T-helper 2 cell treated with Interferon-gamma antibody and Interleukin-4, amounts not matched to agents 100 ng/mL and 5 ng/mL, for 36 hours (primary cell): ENCODE data around the gene POLR2C. TPM values are rescaled to one million over a fixed set of nuclear protein-coding genes. Genes with fewer than 3 reads are reported as not detected.
"Not testable (repeated sequence)": the region's sequence is repeated elsewhere in the genome, so short reads cannot be mapped to it uniquely, and the experiment has no call there.

Source experiments
- intact Hi-C: fragments of 100-400 bp; cut with micrococcal nuclease; formaldehyde crosslinking; loops from one replicate; pipeline ENCODE4 v1.15.1; 2023
- total RNA-seq: library from RNA; stranded (reverse); gene quantifications from 2 replicates; pipeline ENCODE4 v1.2.3, GENCODE V29; 2022

POLR2C gene
- total RNA-seq, 1 donor from 2014 or later = 63.3 TPM

DNA sequence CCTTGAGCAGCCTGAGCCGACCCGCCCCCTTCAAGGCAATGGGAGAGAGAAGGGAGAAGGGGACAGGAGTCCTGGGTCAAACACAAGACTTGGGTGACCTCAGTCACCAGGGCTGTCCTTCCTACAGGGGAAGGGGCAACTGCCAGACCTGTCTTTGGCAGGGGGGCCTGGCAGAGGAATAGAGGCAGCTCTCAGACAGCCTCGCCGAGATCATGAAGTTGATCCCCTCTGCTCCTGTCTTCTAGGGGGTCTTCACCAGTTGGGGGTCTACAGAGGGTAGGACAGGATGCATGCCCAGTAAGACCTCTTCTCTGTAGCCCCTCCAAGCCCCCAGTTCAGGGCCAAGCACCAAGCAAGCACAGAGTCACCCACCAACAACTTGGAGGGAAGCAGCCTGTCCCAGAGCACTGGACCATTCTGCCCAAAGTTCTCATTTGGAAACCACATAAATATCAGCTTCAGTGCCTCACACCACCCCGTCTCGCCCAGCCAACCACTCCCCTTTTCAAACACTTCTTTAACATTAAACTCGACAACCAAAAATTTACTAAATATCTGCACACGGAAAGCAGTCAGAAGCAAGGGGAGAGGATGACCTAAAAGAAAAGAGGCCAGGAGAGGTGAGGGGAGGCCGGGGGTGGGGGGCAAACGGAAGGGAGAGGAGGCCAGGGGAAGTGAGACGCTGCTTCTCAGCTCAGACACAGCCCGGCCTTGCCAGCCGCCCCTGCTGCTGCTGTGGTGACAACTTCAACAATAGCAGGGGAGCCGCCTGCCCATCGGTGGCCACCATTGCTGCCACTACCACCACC, 16.1 kb downstream of the POLR2C start:
- intact Hi-C loops = loop anchor here (5.0 kb wide), 1 partner anchor 39 kb away; no protein-coding TSS in a partner anchor

DNA sequence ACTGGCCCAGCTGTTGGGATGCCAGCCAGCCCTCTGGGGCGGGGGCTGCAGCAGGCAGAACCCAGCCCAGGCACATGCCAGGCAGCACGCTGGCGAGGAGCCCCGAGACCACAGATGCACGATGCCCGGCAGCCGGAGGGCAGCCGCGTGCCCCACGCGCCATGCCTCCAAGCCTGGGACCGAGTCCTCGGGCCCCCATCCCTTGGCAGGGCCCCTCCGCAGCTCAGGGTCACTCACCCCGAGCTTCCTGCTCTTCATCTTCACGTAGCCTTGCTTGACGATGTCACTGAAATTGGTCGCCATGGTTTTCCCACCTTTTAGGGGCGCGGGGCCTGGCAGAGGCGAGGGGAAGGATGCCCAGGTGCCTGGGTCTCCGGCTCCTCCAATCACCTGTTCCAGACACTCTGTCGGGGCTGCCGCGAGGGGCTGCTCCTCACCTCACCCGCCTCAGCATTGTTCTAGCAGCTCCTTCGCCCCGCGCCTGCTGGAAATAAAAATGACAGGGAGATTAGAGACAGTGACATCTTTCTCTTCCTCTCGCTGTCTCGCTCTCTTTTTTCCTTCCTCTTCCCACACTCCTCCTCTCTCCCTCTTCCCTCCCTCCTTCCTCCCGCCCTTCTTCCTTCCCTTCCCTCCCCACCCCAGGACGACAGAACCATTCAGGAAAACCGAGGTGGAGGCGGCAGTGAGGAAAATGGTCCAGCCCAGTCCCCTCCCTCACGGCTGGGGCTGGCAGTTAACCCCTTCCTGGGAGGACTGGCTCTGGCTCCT, 16.9 kb downstream of the POLR2C start:
- intact Hi-C loops = loop anchor here (5.0 kb wide), 1 partner anchor 38 kb away; no protein-coding TSS in a partner anchor

DNA sequence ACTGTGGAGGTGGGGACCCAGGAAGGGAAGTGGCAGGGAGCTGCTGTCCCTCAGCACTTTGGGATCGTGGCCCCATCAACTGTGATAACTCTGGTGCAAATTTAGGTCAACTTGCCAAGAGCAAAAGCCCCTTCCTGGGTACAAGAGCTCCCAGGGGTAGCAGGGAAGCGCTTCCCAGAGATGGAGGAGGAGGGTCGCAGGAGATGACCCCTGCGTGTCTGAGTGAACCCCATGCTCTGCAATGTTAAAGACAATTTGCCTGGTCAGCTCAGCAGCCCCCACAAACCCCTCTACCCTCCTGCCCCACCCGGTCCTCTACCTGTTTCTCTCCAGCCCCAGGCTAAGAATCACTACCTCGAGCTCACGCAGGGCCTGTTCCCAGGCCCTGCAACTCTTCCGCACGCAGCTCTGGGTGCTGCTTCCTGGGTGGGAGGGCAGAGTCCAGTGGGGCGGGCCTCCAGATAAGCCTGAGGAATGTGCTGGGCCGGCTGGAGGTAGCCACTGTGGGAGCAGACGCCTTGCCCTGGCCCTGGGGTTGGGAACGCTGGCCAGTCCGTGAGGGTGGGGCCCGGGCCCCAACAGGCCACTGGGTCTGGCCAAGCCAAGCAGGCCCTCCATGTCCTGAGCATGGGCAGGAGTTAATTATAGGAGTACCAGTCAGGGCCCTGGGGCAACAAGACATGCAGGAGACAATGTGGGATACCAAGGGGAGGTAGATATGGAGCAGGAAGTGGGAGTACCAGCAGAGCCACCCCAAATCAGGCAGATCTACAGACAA, 17.7 kb downstream of the POLR2C start:
- intact Hi-C loops = loop anchor here (5.0 kb wide), 1 partner anchor 37 kb away; no protein-coding TSS in a partner anchor

DNA sequence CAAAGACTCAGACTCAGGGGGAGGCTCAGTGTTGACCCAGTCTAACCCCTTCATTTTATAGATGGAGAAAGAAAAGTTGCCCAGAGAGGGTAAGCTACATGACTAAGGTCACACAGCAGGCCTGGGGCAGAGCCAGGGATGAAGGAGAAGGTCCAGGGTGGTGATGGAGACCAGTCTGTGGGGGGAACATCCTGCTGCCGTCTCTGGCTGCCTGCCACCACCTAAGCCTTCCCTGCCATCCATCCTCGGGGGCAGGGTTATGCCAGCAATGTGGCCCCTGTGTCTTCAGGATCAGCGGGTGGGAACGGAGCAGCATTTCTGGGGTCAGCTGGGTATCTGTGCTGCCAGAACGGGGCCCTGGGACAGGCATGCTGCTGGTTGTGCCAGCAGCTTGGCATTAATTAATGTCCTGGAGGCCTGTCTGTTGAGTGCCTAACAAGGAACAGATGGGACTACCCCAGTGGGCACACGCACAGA, 18.3 kb downstream of the POLR2C start:
- intact Hi-C loops = no loop called here

DNA sequence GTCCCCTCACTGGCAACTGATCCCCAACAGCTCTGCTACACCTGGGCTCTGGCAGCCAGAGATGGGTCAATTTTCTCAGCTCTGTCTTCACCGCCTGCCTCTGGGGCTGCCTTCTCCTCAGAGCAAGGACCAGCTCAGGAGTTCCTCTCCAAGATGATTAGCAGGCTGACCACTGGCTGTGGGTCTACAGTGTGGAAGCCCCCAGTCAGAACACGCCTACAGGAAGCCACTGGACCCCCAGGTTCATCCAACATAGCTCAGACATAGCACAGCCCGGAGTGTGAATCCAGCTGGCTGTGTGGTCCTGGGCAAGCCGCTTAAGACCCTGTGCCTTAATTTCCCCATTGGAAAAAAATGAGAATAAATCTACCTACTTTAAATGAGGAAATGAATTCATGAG, 18.9 kb downstream of the POLR2C start:
- intact Hi-C loops = no loop called here

DNA sequence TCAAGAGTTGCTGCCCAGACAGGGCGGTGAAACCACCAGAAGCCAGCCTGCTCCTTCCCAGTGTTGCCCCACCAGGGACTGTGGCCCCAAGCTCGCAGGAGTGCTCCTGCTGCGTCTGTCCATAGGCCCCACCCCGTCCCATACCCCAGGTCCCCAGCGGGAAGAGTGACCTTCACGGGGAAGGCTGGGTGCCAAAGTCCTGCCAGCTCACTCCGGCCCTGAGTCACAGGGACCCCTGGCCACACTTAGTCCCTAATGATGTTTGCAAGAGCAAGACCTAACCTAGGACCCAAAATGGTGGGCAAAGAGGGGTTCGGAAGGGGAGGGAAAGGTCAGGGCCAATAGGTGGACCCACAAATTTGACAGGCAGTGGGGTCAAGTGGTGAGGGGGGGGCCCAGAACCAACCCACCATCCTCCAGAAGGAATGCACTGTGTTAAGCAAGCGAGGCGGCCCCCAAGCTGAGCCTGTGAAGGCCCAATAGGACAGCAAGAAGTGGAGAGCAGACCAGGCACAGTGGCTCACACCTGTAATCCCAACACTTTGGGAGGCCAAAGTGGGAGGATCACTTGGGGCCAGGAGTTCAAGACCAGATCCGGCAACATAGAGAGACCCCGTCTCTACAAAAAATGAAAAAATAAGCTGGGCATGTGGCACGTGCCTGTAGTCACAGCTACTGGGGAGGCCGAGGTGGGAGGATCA, 20.5 kb downstream of the POLR2C start:
- intact Hi-C loops = no loop called here

DNA sequence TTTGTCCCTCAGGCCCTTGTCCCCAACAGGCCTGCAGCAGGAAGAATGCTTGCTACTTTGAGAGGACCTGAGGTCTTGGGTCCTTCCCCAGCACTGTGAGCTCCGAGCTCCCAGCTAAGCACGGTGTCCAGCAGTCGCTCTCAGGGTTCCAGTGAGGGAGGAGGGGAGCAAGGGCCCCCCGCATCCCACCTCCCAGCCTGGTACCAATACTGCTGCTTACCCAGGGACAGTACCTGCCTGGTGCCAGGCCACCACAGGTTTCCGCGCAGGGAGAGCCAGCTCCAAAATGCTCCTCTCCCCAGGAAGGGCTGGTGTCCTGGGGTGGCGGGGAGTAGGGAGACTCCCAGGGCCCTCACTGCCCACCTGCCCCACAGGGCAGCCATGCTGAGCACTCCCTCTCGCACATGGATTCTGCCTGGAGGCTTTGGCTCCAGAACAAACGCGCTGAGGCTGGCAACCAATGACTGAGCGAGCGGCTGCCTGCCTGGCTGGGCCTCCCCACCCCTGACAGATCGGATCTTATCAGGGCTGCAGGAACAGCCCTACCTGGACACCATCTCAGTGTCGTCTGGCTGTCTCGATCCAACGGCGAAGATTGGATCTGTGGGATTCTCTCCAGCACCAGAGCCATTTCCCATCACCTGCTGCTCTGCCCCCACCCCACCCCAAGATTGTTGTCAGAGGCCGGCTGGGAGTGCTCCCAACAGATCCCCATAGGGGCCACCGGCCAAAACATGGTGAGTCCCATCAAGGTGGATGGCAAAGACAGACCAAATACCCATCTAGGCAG, 21.4 kb downstream of the POLR2C start:
- intact Hi-C loops = no loop called here

DNA sequence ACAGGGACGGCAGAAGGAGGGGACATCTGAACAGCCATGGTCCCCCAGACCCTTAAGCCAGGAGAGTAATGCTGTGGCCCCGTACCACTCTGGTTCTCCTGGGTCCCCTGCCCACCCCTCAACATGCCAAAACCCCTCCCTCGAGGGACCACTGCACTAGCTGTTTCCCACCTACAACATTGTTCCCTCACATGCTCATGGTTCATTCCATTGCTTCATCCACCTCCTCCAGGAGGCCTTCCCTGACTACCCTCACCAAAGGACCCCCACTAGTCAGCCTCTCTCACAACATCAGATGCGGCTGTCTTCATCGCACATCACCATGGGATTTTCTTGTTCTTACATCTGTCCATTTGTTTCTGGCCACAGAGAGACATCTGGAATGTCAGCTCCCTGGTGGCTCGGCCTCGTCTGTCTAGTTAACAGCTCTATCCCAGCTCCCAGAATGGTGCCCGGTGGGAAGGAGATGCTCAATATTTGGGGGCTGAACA, 22.1 kb downstream of the POLR2C start:
- intact Hi-C loops = no loop called here

DNA sequence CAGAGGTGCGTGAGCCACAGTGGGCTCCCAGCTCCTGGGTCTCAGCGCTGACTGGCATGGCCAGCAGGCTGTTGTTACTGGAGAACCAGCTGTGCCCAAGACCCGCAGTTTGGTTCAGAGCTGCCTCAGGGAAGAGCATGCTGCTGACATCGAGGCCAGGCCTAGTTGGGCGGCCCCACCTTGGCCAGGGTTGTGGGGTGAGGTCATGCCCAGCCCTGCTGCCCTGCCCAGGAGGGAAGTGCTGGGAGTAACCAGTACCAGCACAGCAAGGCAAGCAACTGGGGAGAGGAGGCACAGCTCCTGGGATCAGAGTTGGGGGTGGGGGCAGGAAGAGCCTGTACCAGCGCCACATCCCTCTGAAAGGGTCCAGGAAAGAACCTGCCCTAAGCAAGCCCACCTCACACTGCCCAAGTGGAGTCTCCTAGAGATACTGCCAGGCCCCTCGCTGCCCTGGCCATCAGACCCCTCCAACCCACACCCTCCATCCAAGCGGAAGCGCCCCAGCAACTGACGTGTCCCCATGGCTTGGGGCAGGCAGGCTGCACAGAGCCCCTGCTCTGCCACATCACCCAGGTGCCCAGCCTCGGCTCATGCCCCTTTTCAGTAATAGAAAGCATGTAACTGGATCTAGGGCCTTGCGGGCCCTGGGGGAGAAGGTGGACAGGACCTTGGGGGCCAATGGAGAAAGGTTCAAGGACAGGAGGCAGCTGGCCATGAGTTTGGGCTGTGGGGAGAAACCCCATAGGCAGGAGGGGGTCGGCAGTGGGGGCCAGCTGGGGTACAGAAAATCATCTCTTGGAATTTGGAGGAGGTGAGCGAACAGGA, 22.8 kb downstream of the POLR2C start:
- intact Hi-C loops = no loop called here

DNA sequence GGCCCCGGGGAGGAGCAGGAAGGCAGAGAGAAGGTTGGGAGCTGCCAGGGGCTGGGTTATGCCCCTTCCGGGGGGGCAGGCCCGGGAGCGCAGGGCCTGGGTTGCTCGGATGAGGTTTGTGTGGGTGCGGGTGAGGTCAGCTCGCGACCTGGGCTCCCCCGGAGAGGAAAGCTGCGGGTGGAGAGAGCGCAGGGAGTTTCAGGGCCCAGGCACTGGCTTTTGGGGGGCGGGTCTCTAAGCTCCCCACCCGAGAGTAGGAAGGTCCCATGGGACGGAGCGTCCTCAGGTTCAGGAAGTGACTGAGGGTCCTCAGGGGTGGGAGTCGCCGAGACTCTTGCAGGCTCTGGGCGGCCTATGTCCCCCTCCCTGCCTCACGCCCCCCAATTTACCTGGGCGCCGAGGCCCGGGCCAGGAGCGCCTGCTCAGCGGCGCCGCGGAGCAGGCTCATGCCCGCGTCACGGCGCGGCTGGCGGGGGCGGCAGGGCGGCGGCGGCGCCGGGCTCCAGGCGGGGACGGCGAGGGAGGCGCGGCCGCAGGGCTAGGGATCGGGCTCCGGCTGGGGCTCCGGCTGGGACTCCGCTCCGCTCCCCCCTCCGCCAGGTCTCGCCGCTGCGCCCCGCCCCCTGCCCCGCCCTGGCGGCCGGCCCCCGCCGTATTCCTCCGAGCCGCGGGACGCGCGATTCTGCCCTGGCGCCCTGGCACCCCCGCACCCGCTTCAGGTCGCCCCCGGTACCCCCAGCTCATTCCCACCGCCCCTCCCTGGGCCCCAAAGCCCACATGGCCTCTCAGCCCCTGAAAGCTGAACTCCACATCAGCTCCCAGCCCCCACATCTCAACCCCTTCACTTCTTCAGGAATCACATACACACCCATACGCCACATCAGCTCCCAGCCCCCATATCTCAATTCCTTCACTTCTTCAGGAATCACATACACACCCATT, 23.7 kb downstream of the POLR2C start, which contains the start of gene DOK4:
Gene DOK4 (minus strand): TSS at position 578 of the 942 bp plus-strand sequence. CDS start 6,986 bp downstream, outside the sequence.
- intact Hi-C loops = loop anchor here (1.0 to 2.0 kb wide), 2 partner anchors 43 to 50 kb away; partner anchors contain the start of gene CCDC102A

DNA sequence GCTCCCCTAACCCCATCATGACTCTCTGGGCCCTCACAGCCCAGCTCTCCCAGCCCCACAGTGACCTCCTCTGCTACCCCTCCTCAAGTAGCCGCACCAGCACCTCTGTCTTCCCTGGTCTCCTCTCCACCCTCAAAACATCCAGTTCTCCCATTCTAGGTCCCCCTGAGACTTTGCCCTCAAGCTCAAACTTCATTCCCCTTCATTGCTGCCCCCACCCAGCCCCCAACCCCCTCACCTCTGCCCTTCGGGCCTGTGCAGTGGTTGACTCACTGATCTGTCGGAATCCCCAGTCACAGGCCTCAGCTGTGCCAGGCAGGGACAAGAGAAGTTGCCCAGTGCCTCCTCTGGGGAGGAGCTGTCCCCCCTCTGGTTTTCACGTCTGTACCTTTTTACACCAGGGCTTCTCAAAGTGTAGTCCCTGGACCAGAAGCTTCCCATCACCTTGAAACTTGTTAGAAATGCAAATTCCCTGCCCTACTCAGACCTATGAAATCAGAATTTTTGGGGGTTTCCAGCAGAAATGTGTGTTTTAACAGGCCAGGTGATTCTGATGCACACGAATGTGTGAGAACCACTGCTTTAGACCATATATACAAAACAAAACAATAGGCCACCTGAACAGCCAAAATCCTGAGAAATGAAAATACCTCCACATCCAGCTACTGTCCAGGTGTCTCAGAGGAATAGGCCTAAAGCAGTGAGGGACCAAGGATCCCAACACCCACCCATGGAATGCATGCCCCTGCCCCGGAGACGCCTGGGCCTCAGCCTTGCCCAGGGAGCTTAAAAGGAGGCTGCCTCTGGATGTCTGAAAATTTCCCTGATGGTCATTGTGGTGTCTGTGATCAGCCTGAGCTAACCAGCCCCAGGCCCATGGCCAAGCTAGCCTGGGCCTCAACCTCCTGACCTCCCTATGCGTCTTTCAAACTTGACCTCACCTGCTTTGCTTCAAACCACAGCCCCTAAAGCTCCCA, 24.7 kb downstream of the POLR2C start:
- intact Hi-C loops = loop anchor here (1.0 to 2.0 kb wide), 2 partner anchors 42 to 49 kb away; partner anchors contain the start of gene CCDC102A

DNA sequence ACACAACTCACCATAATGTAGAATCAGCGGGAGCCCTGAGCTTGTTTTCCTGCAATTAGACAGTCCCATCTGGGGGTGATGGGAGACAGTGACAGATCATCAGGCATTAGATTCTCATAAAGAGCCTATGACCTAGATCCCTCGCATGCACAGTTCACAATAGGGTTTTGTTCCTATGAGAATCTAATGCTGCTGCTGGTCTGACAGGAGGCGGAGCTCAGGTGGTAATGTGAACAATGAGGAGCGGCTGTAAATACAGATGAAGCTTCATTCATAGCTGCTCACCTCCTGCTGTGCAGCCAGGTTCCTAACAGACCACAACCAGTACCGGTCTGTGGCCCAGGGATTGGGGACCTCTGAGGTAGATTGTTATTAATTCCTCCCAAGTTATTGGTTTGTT, 26.8 kb downstream of the POLR2C start:
- intact Hi-C loops = no loop called here

DNA sequence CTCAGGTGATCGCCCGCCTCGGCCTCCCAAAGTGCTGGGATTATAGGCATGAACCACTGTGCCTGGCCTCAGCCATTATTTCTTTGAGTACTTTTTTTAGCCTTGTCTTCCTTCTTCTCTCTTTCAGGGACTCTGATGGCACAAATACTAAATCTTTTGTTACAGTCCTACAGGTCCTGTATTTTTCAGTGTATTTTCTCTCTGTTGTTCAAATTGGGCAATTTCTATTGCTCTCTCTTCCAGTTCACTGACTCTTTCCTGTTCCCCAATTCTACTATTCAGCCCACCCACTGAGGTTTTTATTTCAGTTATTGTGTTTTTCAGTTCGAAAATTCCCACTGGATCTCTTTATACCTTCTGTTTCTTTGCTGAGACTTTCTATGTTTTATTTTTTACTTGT, 31.3 kb downstream of the POLR2C start:
- intact Hi-C loops = no loop called here

DNA sequence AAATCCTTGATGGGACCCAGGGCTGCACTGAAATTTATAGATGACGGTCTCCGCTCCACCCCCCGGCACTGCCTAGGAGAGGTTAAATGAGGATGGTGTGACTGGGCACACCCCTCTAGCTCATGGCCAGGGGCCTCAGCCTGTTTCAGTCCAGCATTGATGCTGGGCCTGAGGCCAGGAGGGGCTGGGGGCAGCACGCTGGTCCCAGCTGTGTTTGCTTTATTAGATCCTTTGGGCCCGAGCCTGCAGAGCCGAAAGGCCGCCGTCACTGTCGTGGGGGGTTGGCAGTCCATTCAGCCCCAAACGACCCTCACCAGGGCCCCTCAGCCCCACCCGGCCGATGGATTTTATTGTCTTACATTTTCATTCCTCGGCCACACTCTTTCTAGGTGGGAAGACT, 34.6 kb downstream of the POLR2C start:
- intact Hi-C loops = no loop called here

DNA sequence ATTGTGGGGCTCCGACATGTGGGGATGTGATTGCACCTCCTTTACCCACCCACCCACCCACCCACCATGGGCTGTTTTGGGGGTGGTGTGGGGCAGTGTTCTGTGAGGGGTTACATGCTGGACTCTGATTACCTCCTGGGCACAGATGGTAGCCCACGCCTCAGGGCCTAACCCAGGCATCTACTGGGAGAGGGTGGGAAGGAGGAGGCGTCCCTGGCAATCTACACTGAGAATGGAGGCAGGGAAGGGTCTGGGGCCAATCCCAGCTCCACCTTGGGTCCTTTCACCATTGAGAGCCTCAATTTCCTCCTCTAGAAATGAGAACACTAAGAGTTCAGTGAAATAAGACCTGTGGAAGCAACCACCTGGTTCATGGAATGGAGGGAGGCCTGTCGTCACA, 35.6 kb downstream of the POLR2C start:
- intact Hi-C loops = no loop called here

DNA sequence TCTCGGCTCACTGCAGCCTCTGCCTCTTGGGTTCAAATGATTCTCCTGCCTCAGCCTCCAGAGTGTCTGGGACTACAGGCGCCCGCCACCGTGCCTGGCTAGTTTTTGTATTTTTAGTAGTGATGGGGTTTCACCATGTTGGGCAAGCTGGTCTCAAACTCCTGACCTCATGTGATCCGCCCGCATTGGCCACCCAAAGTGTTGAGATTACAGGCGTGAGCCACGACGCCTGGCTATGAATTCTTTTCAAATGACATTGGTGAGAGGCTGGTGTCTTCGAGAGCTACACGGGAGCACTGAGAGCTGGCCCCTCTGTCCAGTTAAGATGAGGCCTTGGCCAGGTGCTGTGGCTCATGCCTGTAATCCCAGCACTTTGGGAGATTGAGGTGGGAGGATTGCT, 37.5 kb downstream of the POLR2C start:
- intact Hi-C loops = not testable (repeated sequence)
